HCT116 (cell line): ENCODE results near the gene FHOD3. TPM values are rescaled to one million over a fixed set of nuclear protein-coding genes. Genes with fewer than 3 reads are reported as not detected.

Experiments
- ATAC-seq: fragments of 200-7000 bp; cut with Tn5 transposase; 2 replicates; pipeline ENCODE4 v1.9.1; 2020; ENCODE audit warnings: mild to moderate bottlenecking, moderate library complexity
- BruUV-seq: library from RNA; stranded (reverse); fragments of 400-500 nt; replicated peaks from 2 replicates; lab custom pipeline; 2021; lab: Mats Ljungman, UMichigan
- CTCF ChIA-PET: fragments of 300-600 bp; sonication (Branson Sonifier 250); formaldehyde crosslinking; loops from one replicate; lab custom pipeline; 2021; ENCODE audit warnings: antibody characterized with exemption; lab: Charles Lee
- POLR2A ChIA-PET: fragments of 300-600, 350-600 bp; sonication (Branson Sonifier 250); formaldehyde crosslinking; loops from one replicate; lab custom pipeline; 2021; ENCODE audit warnings: antibody characterized with exemption; lab: Charles Lee
- RAD21 ChIA-PET, 2 experiments: fragments of 300-600 bp; sonication (Branson Sonifier 250); formaldehyde crosslinking; loops; one replicate each; lab custom pipeline; 2023; ENCODE audit warnings: low total read pairs in 2 of 2; ENCODE audit not compliant: uncharacterized antibody in 2 of 2, unreplicated experiment in 2 of 2, low non-redundant PET in 1 of 2; lab: Charles Lee
- DNase-seq: peaks from one replicate; pipeline ENCODE4 v3.0.0-alpha.2; 2010; ENCODE audit warnings: low read depth, low spot score
- H2AFZ ChIP-seq: fragments of 200-600 bp; shearing (Covaris generic), sonication (generic); 2 replicates; pipeline ENCODE4 v1.6.1; 2017; ENCODE audit warnings: low read depth, mixed run types, mixed read lengths, antibody characterized with exemption, low read length; ENCODE audit not compliant: poor library complexity, severe bottlenecking
- H3K27ac ChIP-seq: 2 replicates; pipeline ENCODE4 v1.5.1; 2012; ENCODE audit warnings: low read depth, low read length
- H3K27me3 ChIP-seq: fragments of 200-600 bp; sonication (generic); 2 replicates; pipeline ENCODE4 v1.6.1; 2016; ENCODE audit warnings: mixed run types, low read length, mixed read lengths; ENCODE audit not compliant: insufficient read depth
- H3K36me3 ChIP-seq, 2 experiments: fragments of 200-500 bp in 1 of 2; fragments of 200-600 bp in 1 of 2; sonication (Bioruptor generic) in 1 of 2; sonication (generic) in 1 of 2; 2 replicates each; pipeline versions ENCODE4 v1.5.1 to v1.6.1; 2014 to 2016; ENCODE audit warnings: low read length in 2 of 2, inconsistent platforms in 1 of 2, mixed read lengths in 1 of 2, mixed run types in 1 of 2; ENCODE audit not compliant: insufficient read depth in 2 of 2, control insufficient read depth in 1 of 2
- H3K4me1 ChIP-seq, 2 experiments: fragments of 200-600 bp in 1 of 2; sonication (generic) in 1 of 2; 2 replicates each; pipeline versions ENCODE4 v1.5.1 to v1.6.1; 2012 to 2017; ENCODE audit warnings: low read length in 2 of 2, inconsistent platforms in 1 of 2, mild to moderate bottlenecking in 1 of 2, mixed read lengths in 1 of 2, mixed run types in 1 of 2, moderate library complexity in 1 of 2; ENCODE audit not compliant: insufficient read depth in 2 of 2, control insufficient read depth in 1 of 2
- H3K4me2 ChIP-seq: fragments of 200-600 bp; sonication (generic); 2 replicates; pipeline ENCODE4 v1.6.1; 2017; ENCODE audit warnings: mixed run types, low read length, mixed read lengths
- H3K4me3 ChIP-seq, 2 experiments: fragments of 200-600 bp in 1 of 2; sonication (generic) in 1 of 2; replicated peaks in 1 of 2; 2 replicates each; pipeline ENCODE4 v1.5.1; 2011 to 2016; ENCODE audit warnings: low read length in 2 of 2, control low read depth in 1 of 2, low read depth in 1 of 2, mild to moderate bottlenecking in 1 of 2, mixed read lengths in 1 of 2, mixed run types in 1 of 2
- H3K79me2 ChIP-seq: fragments of 200-600 bp; sonication (generic); 2 replicates; pipeline ENCODE4 v1.6.1; 2017; ENCODE audit warnings: mild to moderate bottlenecking, mixed run types, low read length, moderate library complexity, mixed read lengths; ENCODE audit not compliant: insufficient read depth
- H3K9ac ChIP-seq: fragments of 200-600 bp; sonication (generic); 2 replicates; pipeline ENCODE4 v1.6.1; 2016; ENCODE audit warnings: low read length, mixed read lengths
- H3K9me2 ChIP-seq: fragments of 200-600 bp; sonication (generic), shearing (Covaris generic); 2 replicates; pipeline ENCODE4 v1.6.1; 2017; ENCODE audit warnings: mixed run types, mild to moderate bottlenecking, moderate library complexity; ENCODE audit not compliant: insufficient read depth
- H3K9me3 ChIP-seq, 2 experiments: fragments of 200-500 bp in 1 of 2; fragments of 200-600 bp in 1 of 2; sonication (Bioruptor generic) in 1 of 2; sonication (generic) in 1 of 2; 2 replicates each; pipeline ENCODE4 v1.6.1; 2014 to 2017; ENCODE audit warnings: low read length in 2 of 2, mixed read lengths in 2 of 2, inconsistent platforms in 1 of 2, low read depth in 1 of 2, mild to moderate bottlenecking in 1 of 2, mixed run types in 1 of 2, moderate library complexity in 1 of 2; ENCODE audit not compliant: control insufficient read depth in 1 of 2, insufficient read depth in 1 of 2
- H4K20me1 ChIP-seq: fragments of 200-600 bp; sonication (generic), shearing (Covaris generic); 2 replicates; pipeline ENCODE4 v1.6.1; 2017; ENCODE audit warnings: mixed run types, mild to moderate bottlenecking, moderate library complexity; ENCODE audit not compliant: insufficient read depth
- CBX3 ChIP-seq: IDR thresholded peaks from 2 replicates; pipeline ENCODE4 v1.6.1; 2012; ENCODE audit warnings: low read depth
- ELF1 ChIP-seq: IDR thresholded peaks from 2 replicates; pipeline ENCODE4 v1.6.1; 2012; ENCODE audit warnings: low read depth, borderline replicate concordance
- FOSL1 ChIP-seq: IDR thresholded peaks from 2 replicates; pipeline ENCODE4 v1.6.1; 2012; ENCODE audit warnings: low read depth
- JUND ChIP-seq: IDR thresholded peaks from 2 replicates; pipeline ENCODE4 v1.6.1; 2012
- POLR2A ChIP-seq: IDR thresholded peaks from 2 replicates; pipeline ENCODE4 v1.7.0; 2011; ENCODE audit warnings: borderline replicate concordance; ENCODE audit not compliant: insufficient read depth, insufficient read length; ENCODE audit errors: extremely low read depth
- POLR2AphosphoS5 ChIP-seq: IDR thresholded peaks from 2 replicates; pipeline ENCODE4 v1.6.1; 2011; ENCODE audit warnings: mild to moderate bottlenecking, low read depth, low read length, moderate library complexity
- SP1 ChIP-seq: IDR thresholded peaks from 2 replicates; pipeline ENCODE4 v1.6.1; 2012; ENCODE audit warnings: low read depth
- SRF ChIP-seq: IDR thresholded peaks from 2 replicates; pipeline ENCODE4 v1.6.1; 2012; ENCODE audit warnings: low read depth
- TCF7L2 ChIP-seq: IDR thresholded peaks from 2 replicates; pipeline ENCODE4 v1.7.0; 2011; ENCODE audit warnings: borderline replicate concordance, inconsistent platforms; ENCODE audit not compliant: insufficient read depth, insufficient read length; ENCODE audit errors: extremely low read depth
- ZNF274 ChIP-seq: fragments of 200-500 bp; sonication (Bioruptor generic); IDR thresholded peaks from 2 replicates; pipeline ENCODE4 v1.6.1; 2014; ENCODE audit warnings: mild to moderate bottlenecking, low read depth, low read length, inconsistent platforms
- intact Hi-C: fragments of 100-400 bp; cut with micrococcal nuclease; formaldehyde crosslinking; loops from 2 replicates; pipeline ENCODE4 v1.10.0; 2022
- total RNA-seq: library from RNA; stranded (reverse); gene quantifications from one replicate; pipeline ENCODE4 v1.2.1, GENCODE V29; 2021; ENCODE audit not compliant: unreplicated experiment
- TF ChIP-seq, protein P1 (sequence below): IDR thresholded peaks from 2 replicates; pipeline ENCODE4 v1.6.1; 2012
- TF ChIP-seq, protein P2 (sequence below), 3 experiments: fragments of 200-600 bp in 1 of 3; sonication (generic) in 1 of 3; IDR thresholded peaks in 2 of 3; conservative IDR thresholded peaks in 1 of 3; 2 replicates each; pipeline ENCODE4 v1.5.1; 2012 to 2017; ENCODE audit warnings: low read depth in 2 of 3, low read length in 2 of 3, antibody characterized with exemption in 1 of 3, borderline replicate concordance in 1 of 3, control low read depth in 1 of 3, mild to moderate bottlenecking in 1 of 3, mixed read lengths in 1 of 3, mixed run types in 1 of 3, moderate library complexity in 1 of 3; ENCODE audit not compliant: insufficient read depth in 1 of 3

FHOD3 gene
- total RNA-seq, 1 experiment from 2014 or later = 4.0 TPM

GRCh38 chr18:36745219-36745975, 447.9 kb downstream of the FHOD3 start:
- no peak overlapping the region for H2AFZ ChIP-seq
- intact Hi-C loops = no loop called here
- H3K27me3 ChIP-seq = no peaks in the 10 kb centered on the region
- ChIA-PET CTCF (no interaction called here), RAD21 (no interaction called here), POLR2A (no interaction called here)
- H3K36me3 ChIP-seq = no peaks in the 10 kb centered on the region
- no peaks in the 10 kb centered on the region for H3K9me3 ChIP-seq
- H3K4me2 ChIP-seq = no peak overlapping the region
- H3K79me2 ChIP-seq = no peaks in the 10 kb centered on the region
- ATAC-seq (no peak), DNase-seq (no peak)
- H3K27ac ChIP-seq = no peak overlapping the region
- H4K20me1 ChIP-seq = no peaks in the 10 kb centered on the region
- no TSS peak for BruUV-seq
- no peak overlapping the region for H3K9ac ChIP-seq
- H3K4me3 ChIP-seq = no peak overlapping the region
- no peaks in the 10 kb centered on the region for H3K4me1 ChIP-seq
- H3K9me2 ChIP-seq = no peaks in the 10 kb centered on the region
- TF ChIP-seq, protein P1, sequence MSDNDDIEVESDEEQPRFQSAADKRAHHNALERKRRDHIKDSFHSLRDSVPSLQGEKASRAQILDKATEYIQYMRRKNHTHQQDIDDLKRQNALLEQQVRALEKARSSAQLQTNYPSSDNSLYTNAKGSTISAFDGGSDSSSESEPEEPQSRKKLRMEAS = no peak
- no peak for TF ChIP-seq POLR2AphosphoS5
- TF ChIP-seq JUND = no peak
- no peak for TF ChIP-seq POLR2A
- TF ChIP-seq TCF7L2 = no peak
- TF ChIP-seq SRF = no peak
- no peak for TF ChIP-seq ZNF274
- TF ChIP-seq, protein P2, sequence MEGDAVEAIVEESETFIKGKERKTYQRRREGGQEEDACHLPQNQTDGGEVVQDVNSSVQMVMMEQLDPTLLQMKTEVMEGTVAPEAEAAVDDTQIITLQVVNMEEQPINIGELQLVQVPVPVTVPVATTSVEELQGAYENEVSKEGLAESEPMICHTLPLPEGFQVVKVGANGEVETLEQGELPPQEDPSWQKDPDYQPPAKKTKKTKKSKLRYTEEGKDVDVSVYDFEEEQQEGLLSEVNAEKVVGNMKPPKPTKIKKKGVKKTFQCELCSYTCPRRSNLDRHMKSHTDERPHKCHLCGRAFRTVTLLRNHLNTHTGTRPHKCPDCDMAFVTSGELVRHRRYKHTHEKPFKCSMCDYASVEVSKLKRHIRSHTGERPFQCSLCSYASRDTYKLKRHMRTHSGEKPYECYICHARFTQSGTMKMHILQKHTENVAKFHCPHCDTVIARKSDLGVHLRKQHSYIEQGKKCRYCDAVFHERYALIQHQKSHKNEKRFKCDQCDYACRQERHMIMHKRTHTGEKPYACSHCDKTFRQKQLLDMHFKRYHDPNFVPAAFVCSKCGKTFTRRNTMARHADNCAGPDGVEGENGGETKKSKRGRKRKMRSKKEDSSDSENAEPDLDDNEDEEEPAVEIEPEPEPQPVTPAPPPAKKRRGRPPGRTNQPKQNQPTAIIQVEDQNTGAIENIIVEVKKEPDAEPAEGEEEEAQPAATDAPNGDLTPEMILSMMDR (IDR thresholded peaks at IDR 0.05 in 2 of 3, conservative IDR thresholded peaks at IDR 0.05 in 1 of 3; ENCODE audit: borderline replicate concordance in 1 of 3, insufficient read depth in 1 of 3, low read depth in 2 of 3, low read length in 2 of 3) = no peak
- no peak for TF ChIP-seq ELF1
- no peak for TF ChIP-seq SP1
- no peak for TF ChIP-seq CBX3
- no peak for TF ChIP-seq FOSL1
